Midbrain (tissue), 1 donor: Measurements from ENCODE around the gene SMIM41.

ENCODE experiments used
- DNase-seq: peaks from one replicate; lab custom pipeline; 2025; lab: John Stamatoyannopoulos, UW

SMIM41 gene

DNA sequence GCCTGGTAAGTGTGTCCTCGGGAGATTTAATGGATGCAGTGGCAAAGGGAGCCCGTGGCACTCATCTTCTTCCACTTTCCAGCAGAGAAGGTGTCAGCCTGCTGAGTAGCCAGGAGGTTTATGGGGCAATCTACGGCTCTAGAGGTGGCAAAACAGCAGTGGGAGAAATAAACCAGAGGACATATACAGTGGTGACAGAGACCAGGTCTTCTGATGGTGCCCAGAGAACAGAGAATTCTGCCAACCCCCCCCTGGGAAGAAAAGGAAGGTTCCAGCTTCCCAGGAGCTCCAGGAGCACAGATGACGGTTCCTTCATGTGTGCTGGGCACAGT lies 43.0 kb downstream of the SMIM41 start:
- DNase-seq = no peak

DNA sequence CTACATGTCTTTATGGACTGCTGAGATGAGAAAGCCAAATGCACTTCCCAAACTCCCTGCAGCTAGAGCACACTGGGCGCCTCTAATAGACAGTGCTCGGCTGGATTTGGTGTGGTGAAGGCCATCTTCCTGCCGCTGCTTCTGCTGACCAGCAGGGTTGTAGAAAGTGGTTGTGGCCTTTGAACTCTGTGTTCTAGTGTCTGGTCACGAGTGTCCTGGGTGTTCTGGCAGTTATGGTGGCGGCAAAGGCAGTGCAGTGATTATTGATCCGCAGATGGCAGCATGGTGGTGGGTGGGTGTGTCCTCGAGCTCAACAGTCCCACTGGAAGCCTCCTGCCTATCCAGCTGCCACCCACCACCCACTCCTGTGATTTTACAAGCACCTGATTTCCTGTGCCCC lies 43.4 kb downstream of the SMIM41 start:
- DNase-seq = no peak

- no peak for DNase-seq
These were observed 44.1 kb downstream of the SMIM41 start for GRCh38 chr12:52123487-52124186.

DNA sequence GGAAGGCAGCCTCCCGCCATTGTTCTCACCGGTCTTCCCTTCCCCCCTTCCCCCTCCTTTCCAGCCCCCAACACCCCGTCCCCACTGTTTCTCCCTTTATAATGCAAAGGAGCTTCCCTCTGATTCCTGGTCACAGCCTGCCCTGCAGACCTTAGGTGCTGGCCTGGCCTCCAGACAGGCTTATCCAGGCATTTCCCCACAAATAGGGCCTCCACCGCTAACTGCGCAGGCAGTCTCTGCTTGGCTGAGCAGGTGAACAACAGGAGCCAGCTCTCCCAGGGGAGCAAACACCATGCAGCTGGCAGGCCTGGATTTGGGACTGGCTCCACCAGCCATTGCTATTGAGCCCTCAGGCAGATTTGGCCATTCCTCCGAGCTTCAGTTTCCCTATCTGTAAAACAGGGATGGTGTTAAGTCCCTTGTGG lies 46.0 kb downstream of the SMIM41 start:
- no peak for DNase-seq

DNA sequence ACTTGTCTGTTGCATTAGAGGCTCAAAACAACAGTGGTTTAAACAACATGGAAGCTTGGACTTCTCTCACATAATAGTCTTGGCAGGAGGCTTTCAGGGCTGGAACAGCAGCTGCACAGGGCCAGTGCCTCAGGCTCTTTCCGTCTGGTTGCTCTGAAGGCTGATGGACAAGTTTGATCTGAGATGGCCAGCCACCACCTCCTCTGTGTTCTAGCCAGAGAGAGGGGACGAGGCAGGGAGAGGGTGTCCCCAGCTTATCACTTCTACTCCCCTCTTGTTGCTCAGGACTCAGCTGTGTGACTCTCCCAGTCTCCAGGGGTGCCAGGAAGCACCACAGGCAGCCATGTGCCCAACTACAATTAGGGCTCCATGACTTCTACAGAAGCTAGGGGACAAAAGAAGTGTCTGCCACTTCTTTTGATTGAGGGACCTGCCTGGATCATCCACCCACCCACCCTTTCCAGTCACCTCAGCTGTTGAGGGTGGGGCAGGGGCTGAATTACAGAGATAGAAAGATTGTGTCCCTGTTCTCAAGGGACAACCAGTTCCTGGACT lies 46.6 kb downstream of the SMIM41 start:
- DNase-seq = no peak

DNA sequence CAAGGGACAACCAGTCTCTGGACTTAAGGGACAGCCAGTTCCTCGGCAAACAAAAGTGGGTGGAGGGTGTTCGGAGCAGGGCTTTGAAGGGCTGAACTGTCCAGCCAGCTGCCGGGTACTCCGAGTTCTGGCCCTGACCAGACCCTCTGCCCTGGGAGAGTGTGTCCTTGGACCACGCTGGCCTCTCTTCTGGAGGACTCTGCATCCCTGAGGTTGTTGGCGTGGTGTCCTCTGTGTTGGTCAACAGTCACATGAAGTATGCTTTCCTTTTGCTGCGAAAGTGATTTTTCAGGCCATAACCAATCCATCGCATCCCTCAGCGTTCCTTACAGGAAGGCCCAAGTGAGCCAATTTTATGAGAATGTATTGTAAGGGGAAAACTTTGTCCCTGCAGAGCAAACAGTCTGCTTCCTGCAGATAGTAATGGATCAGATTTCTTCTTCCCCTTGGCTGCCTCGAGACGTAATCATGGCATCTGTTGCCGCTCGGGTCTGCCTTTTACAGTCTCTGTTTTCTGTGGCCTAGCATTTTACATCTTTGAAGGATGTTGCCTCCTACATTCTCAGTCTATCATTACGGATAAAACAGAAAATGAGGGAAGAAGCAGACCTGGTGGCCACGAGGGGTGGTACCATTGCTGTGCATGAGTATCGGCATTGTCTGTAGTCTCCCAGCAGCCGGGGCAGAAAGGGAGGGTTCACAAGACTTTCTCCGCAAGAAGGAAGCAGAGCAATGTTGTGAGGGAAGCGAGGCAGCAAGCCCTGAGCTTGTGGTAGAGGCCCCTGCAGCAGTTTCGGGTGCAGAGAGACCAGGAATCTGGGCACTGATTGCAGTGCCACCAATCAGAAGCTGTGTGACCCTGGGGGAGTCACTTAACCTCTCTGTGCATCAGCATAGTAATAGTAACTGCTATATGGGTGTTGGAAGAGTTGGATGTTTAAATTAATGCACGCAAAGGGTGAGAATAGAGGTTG lies 47.4 kb downstream of the SMIM41 start:
- DNase-seq = no peak

GRCh38 chr12:52127683-52128450 lies 48.4 kb downstream of the SMIM41 start:
- no peak for DNase-seq

DNA sequence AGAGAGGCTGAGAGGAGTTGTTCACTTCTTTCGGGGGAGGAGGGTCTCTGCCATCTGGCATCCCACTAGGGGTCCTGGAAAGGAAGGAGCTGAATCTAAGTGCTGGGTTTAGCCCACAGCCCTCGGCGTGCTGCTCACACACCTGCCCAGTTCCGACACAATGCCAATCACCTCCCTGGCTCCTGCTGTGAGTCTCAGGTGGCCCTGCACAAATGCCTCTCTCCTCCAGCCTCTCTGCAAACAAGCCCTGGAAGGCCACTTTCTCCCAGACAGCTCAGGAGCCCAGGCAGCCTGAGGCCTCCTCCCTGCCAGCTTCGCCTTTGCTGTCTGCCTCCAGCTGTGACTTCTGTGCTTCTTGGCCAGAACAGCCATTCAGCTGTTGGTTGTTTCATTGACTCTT lies 51.2 kb downstream of the SMIM41 start:
- DNase-seq = no peak

- no peak for DNase-seq
These were observed 53.3 kb downstream of the SMIM41 start for GRCh38 chr12:52132754-52133161.

GRCh38 chr12:52137746-52138145 lies 58.2 kb downstream of the SMIM41 start:
- DNase-seq = no peak

DNA sequence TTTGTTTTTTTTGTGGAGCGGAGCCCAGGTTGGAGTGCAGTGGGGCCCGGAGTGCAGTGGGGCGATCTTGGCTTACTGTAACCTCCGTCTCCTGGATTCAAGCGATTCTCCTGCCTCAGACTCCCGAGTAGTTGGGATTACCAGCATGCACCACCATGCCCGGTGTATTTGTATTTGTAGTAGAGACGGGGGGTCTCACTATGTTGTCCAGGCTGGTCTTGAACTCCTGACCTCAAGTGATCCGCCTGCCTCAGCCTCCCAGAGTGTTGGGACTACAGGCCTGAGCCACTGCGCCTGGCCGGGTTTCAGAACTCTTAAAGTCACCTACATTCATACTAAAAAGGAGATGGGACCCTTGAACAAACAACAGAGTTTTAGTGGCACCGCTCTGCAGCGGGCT lies 59.6 kb downstream of the SMIM41 start:
- DNase-seq = no peak

- DNase-seq = no peak
These were observed 60.1 kb downstream of the SMIM41 start for GRCh38 chr12:52139579-52140062.

DNA sequence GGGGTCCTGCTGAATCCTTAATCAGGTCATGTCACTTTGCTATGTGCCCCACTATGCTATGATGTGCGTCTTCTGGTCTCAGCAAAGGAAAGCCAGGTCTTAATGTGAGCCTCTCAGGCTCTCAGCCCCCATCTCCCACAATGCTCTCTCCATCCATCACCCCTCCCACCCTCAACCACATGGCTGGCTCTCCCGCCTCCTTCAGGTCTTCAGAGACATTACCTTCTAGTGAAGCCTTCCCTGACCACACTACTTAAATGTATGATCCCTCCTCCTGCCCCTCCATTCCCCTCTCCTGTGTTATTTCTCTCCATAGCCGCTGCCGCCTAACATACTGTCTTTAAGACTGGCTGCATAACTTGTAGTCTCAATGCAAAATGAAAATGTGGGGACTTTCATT lies 61.8 kb downstream of the SMIM41 start:
- DNase-seq = no peak

GRCh38 chr12:52141875-52142274 lies 62.4 kb downstream of the SMIM41 start:
- DNase-seq = no peak

- no peak for DNase-seq
These were observed 62.9 kb downstream of the SMIM41 start for GRCh38 chr12:52142431-52142830.

DNA sequence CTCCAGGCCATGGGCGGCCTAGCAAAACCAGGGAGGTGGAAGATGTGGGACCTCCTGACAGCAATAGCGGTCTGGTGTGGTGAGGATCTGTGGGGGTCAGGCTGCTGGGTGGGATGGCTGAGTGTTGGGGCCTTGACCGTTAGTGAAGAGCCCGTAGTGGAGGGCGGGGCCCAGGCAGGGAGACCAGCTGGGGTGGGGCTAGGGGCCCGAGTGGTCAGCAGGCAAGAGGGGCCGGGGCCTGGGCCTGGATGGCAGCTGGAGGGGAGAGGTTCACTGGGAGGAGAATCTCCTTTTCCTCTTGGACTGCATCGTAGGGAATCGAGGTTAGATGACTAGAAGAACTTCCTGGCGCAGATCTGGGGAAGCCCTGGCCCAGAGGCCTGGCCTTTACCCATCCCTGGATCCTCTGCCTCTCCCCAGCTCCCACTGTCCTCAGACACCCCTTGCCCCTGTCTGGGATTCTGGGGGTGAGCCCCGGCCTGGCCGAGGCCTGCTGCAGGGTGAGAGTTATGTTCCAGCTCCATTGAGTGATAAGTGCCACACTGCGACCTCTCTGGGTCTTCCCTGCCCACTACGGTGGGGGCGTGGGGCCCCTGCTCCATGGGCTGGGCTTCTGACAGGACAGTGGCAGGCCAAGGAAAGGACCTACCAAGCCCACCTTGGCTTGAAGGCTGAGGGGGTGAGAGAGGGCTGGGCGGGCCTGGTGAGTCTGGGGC lies 65.2 kb downstream of the SMIM41 start:
- no peak for DNase-seq

- DNase-seq = no peak
These were observed 66.0 kb downstream of the SMIM41 start for GRCh38 chr12:52145228-52146088.

DNA sequence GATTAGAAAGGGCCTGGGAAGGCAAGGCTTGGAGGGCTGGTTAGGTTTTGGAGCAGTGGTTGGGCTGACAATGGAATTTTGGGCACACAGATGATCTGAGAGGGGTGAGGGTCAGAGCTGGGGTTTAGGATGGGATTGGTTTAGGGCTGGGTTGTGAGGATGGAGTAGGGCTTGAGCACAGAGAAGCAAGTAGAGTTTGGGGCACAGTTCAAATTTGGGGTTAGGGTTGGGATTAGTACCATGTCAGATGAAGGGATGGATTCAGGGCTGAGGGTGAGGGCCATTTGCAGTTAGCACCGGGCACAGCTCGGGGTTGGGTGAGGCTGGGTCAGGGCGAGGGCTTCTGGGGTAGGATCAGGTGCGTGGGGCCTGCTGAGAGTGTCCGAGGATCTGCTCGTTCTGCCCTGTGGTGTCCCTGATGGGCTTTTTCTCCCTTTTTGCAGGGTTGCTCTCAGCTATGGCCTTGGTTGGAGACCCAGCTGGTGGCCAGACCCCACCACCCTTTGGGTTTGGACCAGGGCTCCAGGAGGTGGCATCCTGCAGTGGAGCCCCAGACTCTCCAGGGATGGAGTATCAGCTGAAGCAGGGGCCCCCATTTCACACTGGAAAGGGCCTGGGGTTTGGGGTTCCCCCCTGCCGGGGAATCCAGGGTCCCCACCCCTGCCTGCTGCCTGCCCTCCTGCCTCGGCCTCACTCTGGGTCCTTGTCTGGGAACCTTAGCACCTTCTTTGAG lies 66.8 kb downstream of the SMIM41 start:
- no peak for DNase-seq

- no peak for DNase-seq
These were observed 67.4 kb downstream of the SMIM41 start for GRCh38 chr12:52146822-52147366.
